Fibroblast of peridontal ligament (primary cell): ENCODE data around the gene LMO3.
A peak's percentile ranks its signal among the peaks of the same experiment; 100 is the strongest.

Experiments
- DNase-seq: peaks from one replicate; pipeline ENCODE4 v3.0.0-alpha.2; 2010; ENCODE audit errors: extremely low read depth

LMO3 gene

DNA sequence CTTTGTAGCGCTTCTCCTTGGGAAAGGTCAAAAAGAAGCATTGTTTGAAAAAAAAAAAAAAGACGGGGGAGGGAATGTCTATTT, at the start of gene LMO3:
TSS of gene LMO3 (minus strand) at position 46 of the 84 bp plus-strand sequence. CDS start 5,302 bp downstream, outside the sequence.
- DNase-seq: no peak

- no peak for DNase-seq
Measured at GRCh38 chr12:16636435-16637055, 30.6 kb upstream of the LMO3 start.

DNA sequence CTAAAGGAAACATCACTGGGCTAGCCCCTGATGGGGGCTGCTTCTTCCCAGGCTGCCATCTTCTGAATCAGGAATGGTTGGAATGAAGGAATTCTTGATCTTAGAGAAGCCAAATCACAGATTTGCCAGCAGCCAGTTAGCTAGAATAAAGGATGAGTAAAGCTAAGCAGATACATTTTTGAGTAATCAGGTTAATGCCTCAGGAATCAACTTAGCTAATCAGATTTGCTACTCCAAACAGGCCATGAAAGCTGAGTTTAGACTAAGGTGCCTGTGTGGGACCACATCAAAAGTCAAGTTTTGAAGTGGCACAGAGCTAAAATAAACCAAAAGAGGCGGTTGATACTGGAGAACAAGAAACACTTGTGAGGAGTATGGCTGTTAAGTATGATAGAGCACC, 28.8 kb upstream of the LMO3 start:
- no peak for DNase-seq

DNA sequence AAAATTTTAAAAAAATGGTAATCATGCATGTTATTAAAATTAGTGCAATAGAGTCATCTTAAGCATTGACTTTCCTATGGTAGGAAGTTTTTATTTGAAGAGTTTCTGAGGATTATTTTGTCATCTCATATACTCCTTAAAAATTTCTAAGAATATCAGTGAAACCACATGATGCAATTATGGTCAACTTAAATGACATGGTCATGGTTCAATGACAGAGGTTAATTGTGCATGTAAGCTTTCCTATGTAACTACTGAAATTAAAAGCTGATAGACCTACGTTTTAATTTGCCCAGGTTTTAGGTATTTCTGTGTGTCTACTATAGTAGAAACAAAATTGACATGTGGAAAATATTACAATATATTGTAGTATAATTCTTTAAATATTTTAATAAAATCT, 21.0 kb upstream of the LMO3 start:
- no peak for DNase-seq

DNA sequence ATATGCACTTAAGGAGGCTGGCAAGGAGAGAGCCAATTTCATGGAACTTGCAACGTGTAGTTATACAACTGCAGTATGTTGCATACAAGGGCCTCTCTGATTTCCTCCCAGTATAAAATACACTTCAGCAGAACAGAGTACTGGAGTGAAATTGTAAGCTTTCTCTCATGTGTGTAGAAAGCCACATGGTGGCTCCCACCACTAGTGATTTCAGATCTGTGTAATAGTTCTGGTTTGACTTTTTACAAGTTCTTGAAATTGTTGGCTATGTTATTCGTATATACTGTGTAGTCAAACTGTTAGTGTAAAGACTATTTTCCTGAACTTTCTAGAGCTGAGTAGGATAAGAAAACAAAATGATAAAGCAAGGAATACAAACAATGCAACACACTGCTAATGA, 16.4 kb upstream of the LMO3 start:
- no peak for DNase-seq

DNA sequence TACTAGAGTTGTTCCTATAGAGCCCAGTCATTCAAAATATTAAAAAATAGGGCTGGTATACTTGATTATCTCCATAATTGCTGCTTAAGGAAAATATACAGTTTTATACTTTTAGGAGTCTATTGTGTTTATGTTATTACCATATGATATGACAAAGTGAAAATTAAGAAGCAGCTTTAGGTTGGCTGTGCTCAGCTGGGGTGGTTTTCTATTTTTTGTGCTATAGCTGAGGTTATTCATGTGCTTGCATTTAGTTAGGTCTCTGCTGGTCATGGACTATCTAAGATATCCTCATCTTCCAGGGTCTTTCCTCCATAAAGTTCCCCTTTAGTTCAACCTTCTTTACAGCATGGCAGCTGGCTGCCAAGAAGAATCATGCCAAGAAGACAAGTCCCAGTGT, 13.6 kb upstream of the LMO3 start:
- no peak for DNase-seq

GRCh38 chr12:16618256-16618655, 12.3 kb upstream of the LMO3 start:
- DNase-seq: no peak

DNA sequence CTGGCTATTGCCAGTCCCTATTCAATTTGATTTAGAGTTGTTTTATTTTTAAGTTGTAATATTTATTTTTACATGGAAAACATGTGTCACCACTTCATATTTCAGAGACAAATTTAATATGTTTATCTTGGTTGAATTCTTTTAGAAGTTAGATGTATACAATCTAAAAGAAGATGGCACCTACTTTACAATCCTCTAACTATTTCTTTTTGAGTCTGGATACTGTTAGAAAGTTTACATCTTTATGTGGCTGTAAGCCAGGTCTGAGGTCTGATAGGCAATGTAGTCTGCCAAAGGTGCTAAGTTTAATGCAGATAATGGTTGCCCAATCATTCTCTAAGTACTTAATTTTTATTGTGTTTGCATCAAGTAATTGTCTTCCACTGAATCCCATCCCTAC, 7.2 kb upstream of the LMO3 start:
- no peak for DNase-seq

- DNase-seq: no peak
Measured at GRCh38 chr12:16612647-16613046, 6.7 kb upstream of the LMO3 start.

DNA sequence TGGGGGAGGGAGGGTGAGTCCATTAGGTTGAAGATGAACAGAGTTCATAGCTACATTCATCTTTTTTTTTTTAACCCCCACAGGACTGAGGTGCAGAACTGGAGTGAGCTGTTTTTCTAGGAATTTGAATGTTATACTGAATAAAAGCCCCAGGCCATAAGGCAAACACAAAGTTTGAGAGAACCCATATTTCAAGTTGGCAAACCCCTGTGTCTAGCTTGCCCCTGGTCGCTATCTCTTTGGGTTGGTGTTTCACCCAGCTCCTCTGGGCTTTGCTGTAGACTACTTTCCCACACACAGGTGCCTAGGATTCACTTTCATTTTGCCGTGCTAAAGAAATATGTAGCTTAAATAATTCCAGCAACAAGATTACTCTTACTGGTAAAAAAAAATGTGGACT, 5.2 kb upstream of the LMO3 start:
- no peak for DNase-seq

DNA sequence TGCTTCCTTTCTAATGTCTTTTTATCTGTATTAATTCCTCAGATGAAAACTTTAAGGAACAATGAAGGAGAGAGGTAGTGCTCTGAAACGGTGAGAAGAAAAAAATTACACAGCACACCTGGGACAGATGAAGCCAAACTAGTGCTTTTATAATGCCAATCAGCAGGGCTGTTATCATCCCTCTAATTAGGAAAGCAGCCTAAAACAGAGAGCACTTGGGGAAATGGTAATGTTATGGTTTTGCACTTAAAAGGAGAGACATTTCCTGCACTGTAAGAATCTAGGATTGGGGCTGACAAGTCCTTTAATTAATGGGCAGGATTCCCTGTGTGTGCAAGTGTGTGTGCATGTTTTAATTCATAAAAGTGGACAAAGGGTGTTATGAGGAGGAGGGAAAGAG, 4.8 kb upstream of the LMO3 start:
- no peak for DNase-seq

- DNase-seq: no peak
Measured at GRCh38 chr12:16610001-16610585, 4.1 kb upstream of the LMO3 start.

DNA sequence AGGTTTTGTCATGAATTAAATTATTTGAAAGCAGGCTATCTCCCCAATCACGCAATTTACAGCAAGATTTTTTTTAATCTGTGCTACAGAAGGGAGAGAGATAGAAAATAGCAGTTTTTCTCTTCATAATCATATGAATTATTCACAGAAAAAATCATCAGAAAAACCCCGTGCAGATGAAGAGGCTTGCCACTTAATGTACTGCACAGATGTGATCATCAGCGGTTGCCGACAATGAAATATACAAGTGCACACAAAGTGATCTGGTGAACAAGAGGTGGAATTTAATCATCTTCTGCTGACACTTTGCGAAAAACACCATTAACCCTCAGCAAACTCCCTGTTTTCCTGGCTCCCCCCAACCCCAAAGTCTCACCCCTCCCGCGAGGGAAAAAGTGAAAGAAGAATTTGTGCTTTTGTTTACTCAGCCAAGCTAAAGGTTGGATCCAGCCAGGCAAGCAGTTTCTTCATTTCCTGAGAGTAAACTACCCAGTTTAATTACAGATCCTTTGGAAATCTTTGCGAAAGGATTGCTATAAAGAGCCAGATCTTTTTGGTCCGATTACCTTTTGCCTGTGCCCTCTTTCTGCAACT, 3.1 kb upstream of the LMO3 start:
- no peak for DNase-seq

DNA sequence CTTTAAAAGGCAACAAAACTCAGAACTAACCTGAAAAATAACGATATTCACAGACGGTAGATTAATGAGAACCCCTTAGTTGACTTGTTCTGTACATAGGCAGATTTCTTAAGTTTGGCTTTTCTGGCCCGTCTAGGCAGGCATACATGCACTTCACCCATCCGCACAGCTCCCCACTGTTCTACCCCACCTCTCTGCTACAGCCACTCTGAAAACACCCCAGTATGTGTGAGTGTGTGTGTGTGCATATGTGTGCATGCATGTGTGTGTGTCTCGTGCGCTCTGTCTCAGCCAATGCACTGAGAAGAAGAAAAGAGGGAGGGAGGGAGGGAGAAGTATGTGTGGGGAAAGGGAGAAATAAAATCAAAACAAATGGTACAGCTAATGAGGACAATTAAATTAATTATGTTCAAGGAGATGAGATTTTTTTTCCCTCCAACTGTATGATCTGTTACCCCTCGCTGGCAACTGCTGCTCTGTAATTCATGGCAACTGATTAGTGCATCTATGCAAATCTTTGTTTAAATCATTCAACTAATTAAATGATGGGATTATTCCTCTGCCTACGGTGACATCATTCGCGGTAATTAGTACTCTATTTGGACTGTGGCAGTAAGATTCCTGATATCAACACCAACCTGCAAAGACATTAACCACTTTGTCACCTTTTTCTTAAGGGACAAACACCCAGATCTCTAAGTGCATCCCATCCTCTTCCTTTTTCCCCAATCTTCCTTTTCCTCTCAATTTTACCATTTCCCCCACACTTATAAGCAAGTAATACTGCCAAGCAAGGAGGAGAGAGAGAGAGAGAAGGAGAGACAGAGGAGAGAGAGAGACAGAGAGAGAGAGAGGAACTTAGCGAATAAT, 2.2 kb upstream of the LMO3 start:
- no peak for DNase-seq

DNA sequence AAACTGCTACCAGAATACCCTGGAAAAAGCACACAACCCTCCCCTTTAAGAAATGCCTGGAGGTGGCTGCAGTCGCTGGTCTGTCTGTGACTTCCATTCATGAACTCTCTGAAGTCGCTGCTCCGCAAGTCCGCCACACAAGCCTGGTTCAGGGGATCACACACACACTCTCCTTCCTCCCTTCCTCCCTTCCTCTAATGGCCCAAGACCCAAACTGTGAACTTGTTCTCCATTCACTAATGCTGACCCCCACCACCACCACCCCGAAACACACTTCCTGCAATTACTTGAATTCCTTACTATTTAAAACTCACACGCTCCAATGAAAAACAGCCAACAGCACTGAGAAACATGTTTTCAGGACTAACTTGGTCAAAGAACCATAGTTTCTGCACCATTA, 1.0 kb upstream of the LMO3 start:
- DNase-seq: no peak

- DNase-seq: peak; percentile 3
Measured at GRCh38 chr12:16606201-16606849, 363 bp upstream of the LMO3 start.

DNA sequence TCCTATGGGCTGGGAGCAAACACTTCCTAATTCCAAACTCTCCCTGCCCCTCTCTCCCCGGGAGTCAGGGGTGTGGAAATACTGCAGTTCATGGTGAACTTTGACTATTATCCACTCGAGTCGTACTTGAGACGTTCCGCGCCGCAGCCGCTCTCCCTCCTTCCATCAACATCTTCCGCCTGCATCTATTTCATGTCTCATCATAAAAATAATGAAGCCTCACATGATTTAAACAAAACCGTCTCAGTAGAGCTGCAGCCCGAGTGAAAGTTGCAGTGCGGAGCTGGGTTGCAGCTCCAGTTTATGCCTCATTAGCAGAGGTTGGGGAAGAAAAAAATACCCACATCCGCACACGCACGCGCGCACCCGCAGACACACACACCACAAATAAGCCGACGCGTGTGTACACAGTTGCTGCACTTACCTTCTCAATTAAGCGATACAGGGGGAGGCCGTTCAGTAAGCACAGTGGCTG, 283 bp downstream of the LMO3 start:
- peak; percentile 0 for DNase-seq

GRCh38 chr12:16604596-16605252, 1.2 kb downstream of the LMO3 start:
- DNase-seq: no peak

DNA sequence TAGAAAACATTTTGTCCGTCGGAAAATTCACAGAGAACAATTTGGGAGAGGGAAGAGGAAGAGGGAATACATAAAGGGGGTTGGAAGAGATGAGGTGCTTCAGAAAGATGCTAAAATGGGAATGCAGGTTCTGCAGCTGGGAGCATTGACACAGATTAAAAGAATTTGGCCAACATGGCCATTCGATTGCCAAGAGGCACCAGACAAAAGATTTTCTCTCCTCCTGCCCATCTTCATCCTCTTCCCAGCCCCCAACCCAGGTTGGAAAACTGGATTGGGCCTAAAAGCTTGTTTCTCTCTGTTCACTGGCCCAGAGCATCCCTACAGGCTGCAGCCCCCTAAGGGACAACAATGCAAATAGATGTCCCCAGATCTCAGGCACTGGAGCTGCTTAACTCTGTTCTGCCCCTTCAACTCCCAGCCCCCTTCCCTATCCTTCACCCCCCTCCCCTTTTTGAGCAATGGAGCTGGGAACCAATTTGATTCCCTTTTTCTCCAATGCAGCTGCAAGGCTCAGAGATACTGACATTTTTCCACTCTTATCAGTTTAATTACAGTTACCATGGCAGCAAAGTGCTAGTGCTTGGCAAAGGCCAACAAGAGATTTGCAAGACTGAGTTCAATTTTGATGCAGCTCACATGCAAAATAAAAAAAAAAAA, 1.9 kb downstream of the LMO3 start:
- no peak for DNase-seq

- no peak for DNase-seq
Measured at GRCh38 chr12:16603260-16603915, 2.6 kb downstream of the LMO3 start.

DNA sequence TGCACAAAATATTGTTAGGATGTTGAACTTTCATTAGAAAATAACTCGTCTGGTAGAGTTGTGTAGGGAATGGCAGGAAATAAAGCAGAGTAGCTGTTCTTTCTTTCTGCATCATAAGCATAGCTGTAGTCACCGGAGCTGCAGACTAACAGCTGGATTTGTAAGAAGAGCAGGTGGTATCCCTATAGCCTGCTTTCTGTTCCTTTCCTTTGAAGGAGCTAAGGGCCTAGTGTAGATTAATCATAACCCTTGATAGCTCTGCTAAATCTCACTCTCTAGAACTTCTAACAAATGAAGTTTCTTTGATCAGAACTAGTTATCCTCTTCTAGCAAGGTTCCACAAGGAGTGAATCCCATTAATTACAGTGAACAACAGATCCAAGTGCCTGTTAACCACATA, 3.5 kb downstream of the LMO3 start:
- no peak for DNase-seq
